Vagina (tissue), 2 donors: ENCODE measurements around the gene PKP4.

Experiments
- CTCF ChIP-seq, 3 experiments: fragments of 450-650 bp in 2 of 3; fragments of 200-600 bp in 1 of 3; sonication (generic) in 1 of 3; IDR thresholded peaks; one replicate each; pipeline ENCODE4 v1.5.1; 2017 to 2019; ENCODE audit warnings: antibody characterized with exemption in 3 of 3, mild to moderate bottlenecking in 2 of 3, moderate library complexity in 2 of 3
- POLR2A ChIP-seq, 2 donors: fragments of 450-650 bp; IDR thresholded peaks; one replicate each; pipeline ENCODE4 v1.6.1; 2017; ENCODE audit warnings: antibody characterized with exemption in 2 of 2, mild to moderate bottlenecking in 2 of 2, moderate library complexity in 2 of 2
- POLR2AphosphoS5 ChIP-seq, 2 donors: sonication (generic); formaldehyde crosslinking; IDR thresholded peaks; one replicate each; pipeline ENCODE4 v1.9.0; 2017; ENCODE audit warnings: antibody characterized with exemption in 2 of 2, mild to moderate bottlenecking in 2 of 2, low read depth in 1 of 2; ENCODE audit not compliant: insufficient read depth in 1 of 2

DNA sequence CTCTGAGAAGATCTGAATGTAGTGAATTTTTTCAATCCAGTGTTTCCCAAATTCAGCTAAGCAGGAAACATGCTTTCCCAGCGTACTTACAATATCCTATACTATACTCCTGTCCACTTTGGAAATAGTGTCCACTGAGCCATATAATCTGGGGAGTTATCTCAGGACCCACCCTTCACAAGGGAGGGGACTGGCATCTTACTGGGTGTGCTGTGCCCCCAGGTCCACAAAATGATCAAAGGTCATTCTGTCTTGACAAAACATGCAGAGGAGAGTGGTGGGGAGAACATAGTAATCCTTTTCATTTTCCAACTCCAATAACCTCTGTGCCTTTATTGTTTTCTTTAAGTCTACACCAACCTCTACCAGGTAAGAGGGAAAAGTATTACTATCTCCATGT lies 258.6 kb downstream of the PKP4 start:
- no peak for TF ChIP-seq POLR2AphosphoS5 (IDR thresholded peaks at IDR 0.05; ENCODE audit: insufficient read depth in 1 of 2, low read depth in 1 of 2)
- TF ChIP-seq POLR2A (IDR thresholded peaks at IDR 0.05): no peak
- TF ChIP-seq CTCF (IDR thresholded peaks at IDR 0.05): no peak
